ENCODE results near the gene EIF4E2. TPM values are rescaled to one million over a fixed set of nuclear protein-coding genes. Genes with fewer than 3 reads are reported as not detected.

EIF4E2 gene
- total and polyA plus RNA-seq, 4 experiments from 2014 or later = 72.4 to 80.7 (median 76.5) TPM

- H3K36me3 ChIP-seq (ENCODE audit: insufficient read depth, low read length) = no peaks in the 10 kb centered on the region
- Mint-ChIP-seq H3K4me1 (no peaks in the 10 kb centered on the region), H3K4me3 (no peak overlapping the region), H3K36me3 (peaks cover 24 to 26% of the 10 kb centered on the region in 2 donors), H3K27ac (no peak overlapping the region), H3K27me3 (peaks cover 0 to 1% of the 10 kb centered on the region in 2 donors), H3K9me3 (no peaks in the 10 kb centered on the region)
- POLR2A ChIA-PET (ENCODE audit: partially characterized antibody) = no interaction called here
- intact Hi-C loops (cut with micrococcal nuclease) = no loop called here
- H3K9me3 ChIP-seq (ENCODE audit: control insufficient read depth in 1 of 2, low read length in 2 of 2) = no peaks in the 10 kb centered on the region
- H3K27me3 ChIP-seq (ENCODE audit: insufficient read depth, low read length) = no peaks in the 10 kb centered on the region
- H3K4me3 ChIP-seq (ENCODE audit: low read length in 2 of 2) = no peak overlapping the region
- CTCF ChIA-PET (ENCODE audit: partially characterized antibody) = interaction anchor here (1.0 to 1.1 kb wide), 2 partner anchors 10 to 18 kb away, joined by 3 read pairs; no protein-coding TSS in a partner anchor
- no peaks in the 10 kb centered on the region for H3K4me1 ChIP-seq (ENCODE audit: insufficient read depth, low read length)
- no peak overlapping the region for H3K27ac ChIP-seq (ENCODE audit: low read depth, low read length)
- DNase-seq = no peak
Observed at GRCh38 chr2:232587512-232587911, 37.0 kb downstream of the EIF4E2 start.

GRCh38 chr2:232588031-232588430, 37.5 kb downstream of the EIF4E2 start:
- Histone ChIP-seq H3K4me1 (ENCODE audit: insufficient read depth, low read length) (no peaks in the 10 kb centered on the region), H3K27me3 (ENCODE audit: insufficient read depth, low read length) (no peaks in the 10 kb centered on the region), H3K27ac (ENCODE audit: low read depth, low read length) (no peak overlapping the region), H3K4me3 (ENCODE audit: low read length in 2 of 2) (no peak overlapping the region), H3K36me3 (ENCODE audit: insufficient read depth, low read length) (no peaks in the 10 kb centered on the region), H3K9me3 (ENCODE audit: control insufficient read depth in 1 of 2, low read length in 2 of 2) (no peaks in the 10 kb centered on the region)
- DNase-seq = no peak
- intact Hi-C loops (cut with micrococcal nuclease) = no loop called here
- ChIA-PET CTCF (ENCODE audit: partially characterized antibody) (no interaction called here), POLR2A (ENCODE audit: partially characterized antibody) (no interaction called here)
- Mint-ChIP-seq H3K27me3 (peaks cover 0 to 1% of the 10 kb centered on the region in 2 donors), H3K4me3 (no peak overlapping the region), H3K9me3 (no peaks in the 10 kb centered on the region), H3K36me3 (peaks cover 18 to 21% of the 10 kb centered on the region in 2 donors), H3K27ac (no peak overlapping the region), H3K4me1 (no peaks in the 10 kb centered on the region)

GRCh38 chr2:232588680-232589585, 38.4 kb downstream of the EIF4E2 start:
- Mint-ChIP-seq H3K4me3 (no peak overlapping the region), H3K27me3 (peaks cover 0 to 1% of the 10 kb centered on the region in 2 donors), H3K36me3 (peaks cover 11 to 12% of the 10 kb centered on the region in 2 donors), H3K9me3 (no peaks in the 10 kb centered on the region), H3K27ac (no peak overlapping the region), H3K4me1 (no peaks in the 10 kb centered on the region)
- Histone ChIP-seq H3K27ac (ENCODE audit: low read depth, low read length) (no peak overlapping the region), H3K4me1 (ENCODE audit: insufficient read depth, low read length) (no peaks in the 10 kb centered on the region), H3K4me3 (ENCODE audit: low read length in 2 of 2) (no peak overlapping the region), H3K27me3 (ENCODE audit: insufficient read depth, low read length) (no peaks in the 10 kb centered on the region), H3K36me3 (ENCODE audit: insufficient read depth, low read length) (no peaks in the 10 kb centered on the region), H3K9me3 (ENCODE audit: control insufficient read depth in 1 of 2, low read length in 2 of 2) (no peaks in the 10 kb centered on the region)
- no peak for DNase-seq
- ChIA-PET CTCF (ENCODE audit: partially characterized antibody) (interaction anchor here (1.9 kb wide), 1 partner anchor 17 kb away, joined by 7 read pairs; no protein-coding TSS in a partner anchor), POLR2A (ENCODE audit: partially characterized antibody) (no interaction called here)
- intact Hi-C loops (cut with micrococcal nuclease) = no loop called here

- Mint-ChIP-seq H3K9me3 (no peaks in the 10 kb centered on the region), H3K27ac (no peak overlapping the region), H3K36me3 (peaks cover 1 to 7% of the 10 kb centered on the region in 2 donors), H3K27me3 (peaks cover 0 to 1% of the 10 kb centered on the region in 2 donors), H3K4me3 (no peak overlapping the region), H3K4me1 (no peaks in the 10 kb centered on the region)
- no peak overlapping the region for H3K4me3 ChIP-seq (ENCODE audit: low read length in 2 of 2)
- no peaks in the 10 kb centered on the region for H3K36me3 ChIP-seq (ENCODE audit: insufficient read depth, low read length)
- ChIA-PET CTCF (ENCODE audit: partially characterized antibody) (no interaction called here), POLR2A (ENCODE audit: partially characterized antibody) (no interaction called here)
- intact Hi-C loops (cut with micrococcal nuclease) = no loop called here
- DNase-seq = no peak
- no peaks in the 10 kb centered on the region for H3K9me3 ChIP-seq (ENCODE audit: control insufficient read depth in 1 of 2, low read length in 2 of 2)
- H3K4me1 ChIP-seq (ENCODE audit: insufficient read depth, low read length) = no peaks in the 10 kb centered on the region
- no peaks in the 10 kb centered on the region for H3K27me3 ChIP-seq (ENCODE audit: insufficient read depth, low read length)
- H3K27ac ChIP-seq (ENCODE audit: low read depth, low read length) = no peak overlapping the region
Observed at GRCh38 chr2:232592772-232593395, 42.4 kb downstream of the EIF4E2 start.

- POLR2A ChIA-PET (ENCODE audit: partially characterized antibody) = no interaction called here
Observed at GRCh38 chr2:232593982-232594381, 43.5 kb downstream of the EIF4E2 start.

GRCh38 chr2:232597362-232598079, 47.0 kb downstream of the EIF4E2 start:
- POLR2A ChIA-PET (ENCODE audit: partially characterized antibody) = no interaction called here

More at GRCh38 chr2:232593982-232594381, 43.5 kb downstream of the EIF4E2 start:
- H3K9me3 Mint-ChIP-seq = no peaks in the 10 kb centered on the region
- no peak for DNase-seq
- Histone ChIP-seq H3K36me3 (ENCODE audit: insufficient read depth, low read length) (no peaks in the 10 kb centered on the region), H3K9me3 (ENCODE audit: control insufficient read depth in 1 of 2, low read length in 2 of 2) (no peaks in the 10 kb centered on the region), H3K4me3 (ENCODE audit: low read length in 2 of 2) (no peak overlapping the region), H3K4me1 (ENCODE audit: insufficient read depth, low read length) (no peaks in the 10 kb centered on the region), H3K27me3 (ENCODE audit: insufficient read depth, low read length) (no peaks in the 10 kb centered on the region), H3K27ac (ENCODE audit: low read depth, low read length) (no peak overlapping the region)
- no peaks in the 10 kb centered on the region for H3K27me3 Mint-ChIP-seq
- peak overlapping the region in 1 of 8 donors; percentile 13 for H3K4me3 Mint-ChIP-seq
- peaks cover 0 to 7% of the 10 kb centered on the region in 2 donors for H3K36me3 Mint-ChIP-seq
- CTCF ChIA-PET (ENCODE audit: partially characterized antibody) = no interaction called here
- no peak overlapping the region for H3K27ac Mint-ChIP-seq
- H3K4me1 Mint-ChIP-seq = no peaks in the 10 kb centered on the region
- intact Hi-C loops (cut with micrococcal nuclease) = no loop called here

GRCh38 chr2:232598293-232598692, 47.8 kb downstream of the EIF4E2 start:
- no peak overlapping the region for H3K4me3 ChIP-seq (ENCODE audit: low read length in 2 of 2)
- POLR2A ChIA-PET (ENCODE audit: partially characterized antibody) = no interaction called here
- H3K27me3 ChIP-seq (ENCODE audit: insufficient read depth, low read length) = no peaks in the 10 kb centered on the region
- H3K27me3 Mint-ChIP-seq = no peaks in the 10 kb centered on the region
- no peaks in the 10 kb centered on the region for H3K36me3 ChIP-seq (ENCODE audit: insufficient read depth, low read length)
- H3K4me1 Mint-ChIP-seq = no peaks in the 10 kb centered on the region
- intact Hi-C loops (cut with micrococcal nuclease) = no loop called here
- H3K36me3 Mint-ChIP-seq = peaks cover 0 to 7% of the 10 kb centered on the region in 2 donors
- no peak overlapping the region for H3K4me3 Mint-ChIP-seq
- DNase-seq = no peak
- no peak overlapping the region for H3K27ac ChIP-seq (ENCODE audit: low read depth, low read length)
- H3K9me3 ChIP-seq (ENCODE audit: control insufficient read depth in 1 of 2, low read length in 2 of 2) = no peaks in the 10 kb centered on the region
- CTCF ChIA-PET (ENCODE audit: partially characterized antibody) = interaction anchor here (1.3 to 2.6 kb wide), 2 partner anchors 13 kb away, joined by 3 to 10 read pairs; no protein-coding TSS in a partner anchor
- H3K27ac Mint-ChIP-seq = no peak overlapping the region
- no peaks in the 10 kb centered on the region for H3K9me3 Mint-ChIP-seq
- no peaks in the 10 kb centered on the region for H3K4me1 ChIP-seq (ENCODE audit: insufficient read depth, low read length)

More at GRCh38 chr2:232597362-232598079, 47.0 kb downstream of the EIF4E2 start:
- Mint-ChIP-seq H3K27ac (no peak overlapping the region), H3K9me3 (no peaks in the 10 kb centered on the region), H3K4me3 (no peak overlapping the region), H3K27me3 (no peaks in the 10 kb centered on the region), H3K4me1 (no peaks in the 10 kb centered on the region), H3K36me3 (peaks cover 0 to 7% of the 10 kb centered on the region in 2 donors)
- Histone ChIP-seq H3K9me3 (ENCODE audit: control insufficient read depth in 1 of 2, low read length in 2 of 2) (no peaks in the 10 kb centered on the region), H3K4me3 (ENCODE audit: low read length in 2 of 2) (no peak overlapping the region), H3K4me1 (ENCODE audit: insufficient read depth, low read length) (no peaks in the 10 kb centered on the region), H3K36me3 (ENCODE audit: insufficient read depth, low read length) (no peaks in the 10 kb centered on the region), H3K27me3 (ENCODE audit: insufficient read depth, low read length) (no peaks in the 10 kb centered on the region), H3K27ac (ENCODE audit: low read depth, low read length) (no peak overlapping the region)
- intact Hi-C loops (cut with micrococcal nuclease) = no loop called here
- no peak for DNase-seq
- CTCF ChIA-PET (ENCODE audit: partially characterized antibody) = interaction anchor here (1.3 kb wide), 1 partner anchor 14 kb away, joined by 3 read pairs; no protein-coding TSS in a partner anchor

All from CD4-positive, alpha-beta memory T cell (primary cell).